OCI-LY1 (cell line): ENCODE data around the gene PPP1R36.

ENCODE experiments used
- CTCF ChIP-seq: fragments of 200-600 bp; sonication (generic), shearing (Covaris generic); IDR thresholded peaks from 2 replicates; pipeline ENCODE4 v1.5.1; 2017; ENCODE audit warnings: mild to moderate bottlenecking, antibody characterized with exemption, low read length, moderate library complexity, mixed read lengths
- EZH2 ChIP-seq: fragments of 200-600 bp; sonication (generic), shearing (Covaris generic); IDR thresholded peaks from 2 replicates; pipeline ENCODE4 v1.8.0; 2017; ENCODE audit warnings: borderline replicate concordance, mixed run types, mild to moderate bottlenecking, antibody characterized with exemption, low read length, moderate library complexity, mixed read lengths

- TF ChIP-seq CTCF (no peak), EZH2 (no peak)
Measured at GRCh38 chr14:64580467-64580866, 30.7 kb downstream of the PPP1R36 start.
